GM12878 (cell line): ENCODE data around the gene VAMP3. TPM values are rescaled to one million over a fixed set of nuclear protein-coding genes. Genes with fewer than 3 reads are reported as not detected.

ENCODE experiments used
- ATAC-seq: fragments of 200-7000 bp; cut with Tn5 transposase; 3 replicates; pipeline ENCODE4 v1.9.1; 2020; ENCODE audit warnings: mild to moderate bottlenecking, moderate library complexity
- BruUV-seq: library from RNA; stranded (reverse); fragments of 400-500 nt; replicated peaks from 2 replicates; lab custom pipeline; 2021; lab: Mats Ljungman, UMichigan
- CTCF ChIA-PET: fragments of 300-600 bp; sonication (Branson Sonifier 250); formaldehyde crosslinking; extraction: SDS; loops from one replicate; lab custom pipeline; 2021; ENCODE audit warnings: inconsistent platforms; lab: Yijun Ruan, JAX
- POLR2A ChIA-PET: fragments of 350-600 bp; formaldehyde crosslinking; extraction: SDS; loops from one replicate; lab custom pipeline; 2021; ENCODE audit warnings: inconsistent platforms; lab: Charles Lee
- RAD21 ChIA-PET: fragments of 300-600 bp; sonication (Branson Sonifier 250); formaldehyde crosslinking; loops from one replicate; lab custom pipeline; 2023; ENCODE audit warnings: antibody characterized with exemption; ENCODE audit not compliant: unreplicated experiment; lab: Charles Lee
- SMC1A ChIA-PET: fragments of 300-600 bp; sonication (Branson Sonifier 250); formaldehyde crosslinking; loops from one replicate; lab custom pipeline; 2023; ENCODE audit not compliant: unreplicated experiment, uncharacterized antibody; lab: Charles Lee
- DNase-seq: peaks from one replicate; pipeline ENCODE4 v3.0.0-alpha.2; 2011; ENCODE audit warnings: low read depth, low spot score
- FAIRE-seq: peaks from 3 replicates; lab custom pipeline; 2011; peaks lifted over from hg19 to GRCh38; lab: Jason Lieb, UNC
- H2AFZ ChIP-seq: 2 replicates; pipeline ENCODE4 v1.6.0; 2011; ENCODE audit warnings: low read depth, low read length, control low read depth; ENCODE audit not compliant: control insufficient read depth
- H3K27ac ChIP-seq: 2 replicates; pipeline ENCODE4 v1.5.1; 2011; ENCODE audit warnings: control low read depth; ENCODE audit not compliant: control insufficient read depth, insufficient read depth
- H3K27me3 ChIP-seq, 2 experiments: replicated peaks in 1 of 2; 2 replicates each; pipeline versions ENCODE4 v1.6.0 to v1.6.1; 2011; ENCODE audit warnings: low read length in 1 of 2; ENCODE audit not compliant: control insufficient read depth in 2 of 2, insufficient read depth in 2 of 2
- H3K36me3 ChIP-seq, 2 experiments: 2 replicates each; pipeline ENCODE4 v1.5.1; 2011; ENCODE audit warnings: low read length in 1 of 2; ENCODE audit not compliant: control insufficient read depth in 2 of 2, insufficient read depth in 2 of 2
- H3K4me1 ChIP-seq: 2 replicates; pipeline ENCODE4 v1.6.1; 2011; ENCODE audit warnings: mild to moderate bottlenecking, low read length, moderate library complexity, mixed read lengths; ENCODE audit not compliant: control insufficient read depth, insufficient read depth
- H3K4me2 ChIP-seq: 2 replicates; pipeline ENCODE4 v1.6.0; 2011; ENCODE audit warnings: control low read depth; ENCODE audit not compliant: control insufficient read depth, insufficient read depth
- H3K4me3 ChIP-seq: fragments of 200-600 bp; sonication (generic); 2 replicates; pipeline ENCODE4 v1.5.1; 2016
- H3K79me2 ChIP-seq: 2 replicates; pipeline ENCODE4 v1.6.0; 2011; ENCODE audit warnings: low read length; ENCODE audit not compliant: control insufficient read depth, insufficient read depth
- H3K9ac ChIP-seq: 2 replicates; pipeline ENCODE4 v1.8.0; 2011; ENCODE audit warnings: low read length, control low read depth, mixed read lengths; ENCODE audit not compliant: control insufficient read depth, insufficient read depth
- H3K9me3 ChIP-seq: replicated peaks from 3 replicates; pipeline ENCODE4 v1.5.1; 2011; ENCODE audit warnings: mild to moderate bottlenecking, low read length; ENCODE audit not compliant: control insufficient read depth, insufficient read depth
- H4K20me1 ChIP-seq: 2 replicates; pipeline ENCODE4 v1.6.0; 2011; ENCODE audit not compliant: control insufficient read depth, insufficient read depth
- CBX3 ChIP-seq: fragments of 200-600 bp; sonication (generic); IDR thresholded peaks from 2 replicates; pipeline ENCODE4 v1.6.1; 2016; ENCODE audit warnings: low read depth, borderline replicate concordance
- HDAC6 ChIP-seq: fragments of 200-600 bp; sonication (generic); IDR thresholded peaks from one replicate; pipeline ENCODE4 v1.8.0; 2017; ENCODE audit warnings: antibody characterized with exemption; ENCODE audit not compliant: unreplicated experiment
- NR2C2 ChIP-seq: IDR thresholded peaks from 2 replicates; pipeline ENCODE4 v1.6.1; 2011; ENCODE audit warnings: borderline replicate concordance, low read depth; ENCODE audit not compliant: control insufficient read depth, insufficient read length
- ZNF217 ChIP-seq: fragments of 450-650 bp; IDR thresholded peaks from 2 replicates; pipeline ENCODE4 v1.6.1; 2017; ENCODE audit warnings: antibody characterized with exemption, mild to moderate bottlenecking
- ZNF622 ChIP-seq: fragments of 450-650 bp; IDR thresholded peaks from 2 replicates; pipeline ENCODE4 v1.6.1; 2017; ENCODE audit warnings: mild to moderate bottlenecking, inconsistent platforms
- WGBS: methylation state at CpG from one replicate; pipeline ENCODE4 v1.1.6; 2016; ENCODE audit warnings: low lambda C conversion rate; ENCODE audit not compliant: insufficient replicate concordance, insufficient coverage; ENCODE audit errors: missing lambda C conversion rate; 5-methylcytosine and 5-hydroxymethylcytosine counted together
- in situ Hi-C: fragments of 300-500 bp; cut with MboI; formaldehyde crosslinking; loops from 9 replicates; pipeline ENCODE4 v1.14.3; 2018; ENCODE audit warnings: mixed read lengths
- intact Hi-C: fragments of 100-400 bp; cut with micrococcal nuclease; formaldehyde crosslinking; loops from one replicate; pipeline ENCODE4 v1.14.2; 2022; ENCODE audit not compliant: unreplicated experiment
- polyA plus RNA-seq, 11 experiments: library from polyadenylated mRNA; depleted of rRNA in 4 of 11; unstranded in 6 of 11; stranded (reverse) in 5 of 11; fragments of >200 nt; fragmentation: Nextera tagmentation in 4 of 11; fragmentation: Illumina TruSeq in 1 of 11; extraction: Ambion mirVana in 4 of 11; extraction: Trizol in 1 of 11; gene quantifications; 1 replicate in 1 of 11; 2 replicates in 10 of 11; pipeline versions ENCODE4 v1.2.1 to v1.2.3, GENCODE V29; 2011 to 2016; ENCODE audit warnings: inconsistent platforms in 2 of 11, missing spikeins in 2 of 11, low read depth in 1 of 11
- total RNA-seq, 4 experiments: library from RNA; depleted of rRNA in 3 of 4; stranded (reverse); fragments of >200 nt in 3 of 4; fragmentation: Illumina TruSeq in 1 of 4; extraction: Trizol in 1 of 4; gene quantifications; 2 replicates each; pipeline versions ENCODE4 v1.2.1 to v1.2.3, GENCODE V29; 2013 to 2021
- TF ChIP-seq, protein P1 (sequence below): fragments of 450-650 bp; conservative IDR thresholded peaks from 2 replicates; pipeline ENCODE4 v1.6.1; 2017; ENCODE audit warnings: mild to moderate bottlenecking, moderate library complexity

VAMP3 gene
- total and polyA plus RNA-seq, 10 of the 15 experiments (the other 5 are each of a cell fraction or from before 2014, with no cell fraction given), result 4.8 to 24.9 (median 9.7) TPM

DNA sequence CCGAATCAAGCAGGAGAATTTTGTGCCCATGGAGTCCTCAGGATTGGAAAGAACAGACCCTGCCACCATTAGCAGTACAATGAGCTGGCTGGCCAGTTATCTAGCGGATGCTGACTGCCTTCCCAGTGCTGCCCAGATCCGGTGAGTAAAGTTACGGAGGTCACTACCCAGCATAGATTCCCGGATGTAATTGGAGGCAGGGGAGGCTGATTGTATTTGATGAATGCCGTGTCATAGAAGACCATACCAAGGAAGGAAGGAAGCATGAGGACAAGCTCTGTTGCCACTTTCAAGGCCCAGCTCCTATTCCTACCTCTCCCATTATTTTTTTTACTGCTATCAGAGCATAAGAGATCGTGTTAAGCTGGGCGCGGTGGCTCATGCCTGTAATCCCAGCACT, 26.2 kb upstream of the VAMP3 start:
- WGBS, result 43% methylated on average over 9 of the region's 9 CpGs
- ATAC-seq (no peak), DNase-seq (no peak), FAIRE-seq (no peak)
- ChIA-PET CTCF (interaction anchor here (0.9 to 1.2 kb wide), 2 partner anchors 9 to 75 kb away, joined by 3 to 4 read pairs; no protein-coding TSS in a partner anchor), RAD21 (no interaction called here), SMC1A (no interaction called here), POLR2A (no interaction called here)
- H3K36me3 ChIP-seq, result no peaks in the 10 kb centered on the region
- H3K27me3 ChIP-seq, result 0 out of 4 replicates have a peak, but pooled peaks cover 0 to 1% of the 10 kb centered on the region in 2 experiments
- intact Hi-C loops, result no loop called here
- H3K9me3 ChIP-seq, result no peaks in the 10 kb centered on the region
- no peaks in the 10 kb centered on the region for H4K20me1 ChIP-seq
- no peak overlapping the region for H3K4me3 ChIP-seq
- in situ Hi-C loops, result loop anchor here (5.0 kb wide), 1 partner anchor 73 kb away; no protein-coding TSS in a partner anchor
- no TSS peak for BruUV-seq
- no peak for TF ChIP-seq ZNF622
- TF ChIP-seq, protein P1, sequence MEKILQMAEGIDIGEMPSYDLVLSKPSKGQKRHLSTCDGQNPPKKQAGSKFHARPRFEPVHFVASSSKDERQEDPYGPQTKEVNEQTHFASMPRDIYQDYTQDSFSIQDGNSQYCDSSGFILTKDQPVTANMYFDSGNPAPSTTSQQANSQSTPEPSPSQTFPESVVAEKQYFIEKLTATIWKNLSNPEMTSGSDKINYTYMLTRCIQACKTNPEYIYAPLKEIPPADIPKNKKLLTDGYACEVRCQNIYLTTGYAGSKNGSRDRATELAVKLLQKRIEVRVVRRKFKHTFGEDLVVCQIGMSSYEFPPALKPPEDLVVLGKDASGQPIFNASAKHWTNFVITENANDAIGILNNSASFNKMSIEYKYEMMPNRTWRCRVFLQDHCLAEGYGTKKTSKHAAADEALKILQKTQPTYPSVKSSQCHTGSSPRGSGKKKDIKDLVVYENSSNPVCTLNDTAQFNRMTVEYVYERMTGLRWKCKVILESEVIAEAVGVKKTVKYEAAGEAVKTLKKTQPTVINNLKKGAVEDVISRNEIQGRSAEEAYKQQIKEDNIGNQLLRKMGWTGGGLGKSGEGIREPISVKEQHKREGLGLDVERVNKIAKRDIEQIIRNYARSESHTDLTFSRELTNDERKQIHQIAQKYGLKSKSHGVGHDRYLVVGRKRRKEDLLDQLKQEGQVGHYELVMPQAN, result no peak
- TF ChIP-seq ZNF217, result no peak
- no peak for TF ChIP-seq NR2C2
- TF ChIP-seq HDAC6, result no peak
- TF ChIP-seq CBX3, result no peak
- H3K9ac ChIP-seq, result no peak overlapping the region
- no peak overlapping the region for H3K4me2 ChIP-seq
- H2AFZ ChIP-seq, result no peak overlapping the region
- H3K27ac ChIP-seq, result no peak overlapping the region
- no peaks in the 10 kb centered on the region for H3K79me2 ChIP-seq
- H3K4me1 ChIP-seq, result no peaks in the 10 kb centered on the region
